Mesendoderm (in vitro differentiated cells): ENCODE measurements around the gene GSTM3.
A peak's percentile ranks its signal among the peaks of the same experiment; 100 is the strongest.

Experiments used
- DNase-seq: peaks from one replicate; pipeline ENCODE4 v3.0.0; 2013
- H2AK5ac ChIP-seq: 2 replicates; pipeline ENCODE4 v1.6.1; 2013; ENCODE audit warnings: low read length, inconsistent platforms
- H2BK120ac ChIP-seq: 2 replicates; pipeline ENCODE4 v1.6.1; 2013; ENCODE audit warnings: low read depth, mild to moderate bottlenecking, low read length, moderate library complexity, mixed read lengths
- H2BK15ac ChIP-seq: replicated peaks from 2 replicates; pipeline ENCODE4 v1.6.1; 2013; ENCODE audit warnings: low read depth, mild to moderate bottlenecking, moderate library complexity
- H2BK5ac ChIP-seq: 2 replicates; pipeline ENCODE4 v1.6.1; 2013; ENCODE audit warnings: low read length, inconsistent platforms
- H3K18ac ChIP-seq: 2 replicates; pipeline ENCODE4 v1.6.1; 2013; ENCODE audit warnings: mild to moderate bottlenecking, low read length, mixed read lengths
- H3K23ac ChIP-seq: one replicate; pipeline ENCODE4 v1.6.1; 2013; ENCODE audit warnings: low read length
- H3K27ac ChIP-seq: 2 replicates; pipeline ENCODE4 v1.5.1; 2013; ENCODE audit warnings: low read depth, mild to moderate bottlenecking, inconsistent platforms, low read length, moderate library complexity
- H3K27me3 ChIP-seq: 2 replicates; pipeline ENCODE4 v1.6.1; 2013; ENCODE audit warnings: low read length, control low read depth, mild to moderate bottlenecking, inconsistent platforms; ENCODE audit not compliant: insufficient read depth, poor library complexity
- H3K36me3 ChIP-seq: 2 replicates; pipeline ENCODE4 v1.6.1; 2013; ENCODE audit warnings: low read length, inconsistent platforms; ENCODE audit not compliant: control insufficient read depth, insufficient read depth
- H3K4ac ChIP-seq: one replicate; pipeline ENCODE4 v1.6.1; 2013; ENCODE audit warnings: low read depth, mild to moderate bottlenecking, low read length, moderate library complexity
- H3K4me1 ChIP-seq: 2 replicates; pipeline ENCODE4 v1.6.1; 2013; ENCODE audit warnings: low read depth, low read length, inconsistent platforms; ENCODE audit not compliant: control insufficient read depth
- H3K4me2 ChIP-seq: 2 replicates; pipeline ENCODE4 v1.6.1; 2013; ENCODE audit warnings: low read length
- H3K4me3 ChIP-seq: 2 replicates; pipeline ENCODE4 v1.5.1; 2013; ENCODE audit warnings: mild to moderate bottlenecking, low read length
- H3K56ac ChIP-seq: one replicate; pipeline ENCODE4 v1.6.1; 2013; ENCODE audit warnings: low read length
- H3K79me1 ChIP-seq: 2 replicates; pipeline ENCODE4 v1.6.1; 2013; ENCODE audit warnings: low read length, inconsistent platforms
- H3K79me2 ChIP-seq: 2 replicates; pipeline ENCODE4 v1.6.1; 2013; ENCODE audit warnings: mild to moderate bottlenecking, low read length; ENCODE audit not compliant: control insufficient read depth, insufficient read depth
- H3K9ac ChIP-seq: 2 replicates; pipeline ENCODE4 v1.6.1; 2013; ENCODE audit warnings: low read length, inconsistent platforms
- H4K5ac ChIP-seq: one replicate; pipeline ENCODE4 v1.6.1; 2013; ENCODE audit warnings: low read length
- H4K8ac ChIP-seq: one replicate; pipeline ENCODE4 v1.6.1; 2013; ENCODE audit warnings: low read depth, mild to moderate bottlenecking, control low read depth, low read length, moderate library complexity
- WGBS: extraction: QIAGEN DNeasy Blood & Tissue Kit; methylation state at CpG from one replicate; pipeline ENCODE4 v1.1.7; 2013; ENCODE audit warnings: low lambda C conversion rate, missing lambda C conversion rate; ENCODE audit not compliant: insufficient coverage; ENCODE audit errors: extremely low coverage; 5-methylcytosine and 5-hydroxymethylcytosine counted together

GSTM3 gene

GRCh38 chr1:109777436-109777835, 36.6 kb upstream of the GSTM3 start:
- Histone ChIP-seq H3K79me2 (no peaks in the 10 kb centered on the region), H3K9ac (no peak overlapping the region), H4K5ac (no peak overlapping the region), H2BK120ac (no peak overlapping the region), H3K4me2 (no peak overlapping the region), H3K27ac (no peak overlapping the region), H3K4ac (no peak overlapping the region), H3K18ac (no peak overlapping the region), H3K23ac (no peak overlapping the region), H3K27me3 (no peaks in the 10 kb centered on the region), H3K4me3 (no peak overlapping the region), H2BK5ac (no peak overlapping the region), H3K79me1 (no peaks in the 10 kb centered on the region), H2AK5ac (no peak overlapping the region), H4K8ac (no peak overlapping the region), H3K4me1 (no peaks in the 10 kb centered on the region), H2BK15ac (no peak overlapping the region), H3K56ac (peak overlapping the region; percentile 19), H3K36me3 (no peaks in the 10 kb centered on the region)
- no CpG with 5 or more reads among the region's 7 CpGs for WGBS
- DNase-seq, result no peak

- peak; percentile 89 for DNase-seq
- WGBS, result no CpG with 5 or more reads among the region's 4 CpGs
- H3K79me1 ChIP-seq, result no peaks in the 10 kb centered on the region
Observed at GRCh38 chr1:109776911-109777310, 36.1 kb upstream of the GSTM3 start.

GRCh38 chr1:109776206-109776835, 35.5 kb upstream of the GSTM3 start:
- WGBS, result no CpG with 5 or more reads among the region's 6 CpGs
- Histone ChIP-seq H3K27ac (no peak overlapping the region), H4K5ac (no peak overlapping the region), H3K79me2 (no peaks in the 10 kb centered on the region), H3K9ac (no peak overlapping the region), H2BK120ac (no peak overlapping the region), H3K4me1 (no peaks in the 10 kb centered on the region), H3K36me3 (no peaks in the 10 kb centered on the region), H3K18ac (no peak overlapping the region), H2AK5ac (no peak overlapping the region), H3K4me3 (no peak overlapping the region), H3K4me2 (no peak overlapping the region), H2BK15ac (no peak overlapping the region), H3K56ac (peak overlapping the region; percentile 58), H4K8ac (no peak overlapping the region), H3K4ac (no peak overlapping the region), H3K23ac (no peak overlapping the region), H3K79me1 (no peaks in the 10 kb centered on the region), H3K27me3 (no peaks in the 10 kb centered on the region), H2BK5ac (no peak overlapping the region)
- no peak for DNase-seq

More at GRCh38 chr1:109776911-109777310, 36.1 kb upstream of the GSTM3 start:
- Histone ChIP-seq H3K56ac (peak overlapping the region; percentile 19), H2BK5ac (no peak overlapping the region), H3K27ac (no peak overlapping the region), H3K4me2 (no peak overlapping the region), H3K23ac (no peak overlapping the region), H3K27me3 (no peaks in the 10 kb centered on the region), H3K36me3 (no peaks in the 10 kb centered on the region), H2BK15ac (no peak overlapping the region), H3K79me2 (no peaks in the 10 kb centered on the region), H2BK120ac (no peak overlapping the region), H3K18ac (no peak overlapping the region), H4K5ac (no peak overlapping the region), H3K4me1 (no peaks in the 10 kb centered on the region), H2AK5ac (no peak overlapping the region), H3K4ac (no peak overlapping the region), H3K9ac (no peak overlapping the region), H3K4me3 (no peak overlapping the region), H4K8ac (no peak overlapping the region)

- H2BK120ac ChIP-seq, result no peak overlapping the region
- no peak overlapping the region for H3K4ac ChIP-seq
- no peaks in the 10 kb centered on the region for H3K27me3 ChIP-seq
- no peak overlapping the region for H2AK5ac ChIP-seq
- no peak overlapping the region for H3K56ac ChIP-seq
- no peak overlapping the region for H3K4me2 ChIP-seq
- no peak overlapping the region for H4K5ac ChIP-seq
- no peaks in the 10 kb centered on the region for H3K79me1 ChIP-seq
- no peaks in the 10 kb centered on the region for H3K79me2 ChIP-seq
- WGBS, result no CpG with 5 or more reads among the region's 1 CpG
- no peak for DNase-seq
- no peak overlapping the region for H3K9ac ChIP-seq
- no peak overlapping the region for H3K4me3 ChIP-seq
- H3K4me1 ChIP-seq, result no peaks in the 10 kb centered on the region
- no peak overlapping the region for H2BK5ac ChIP-seq
- no peak overlapping the region for H3K23ac ChIP-seq
- H3K18ac ChIP-seq, result no peak overlapping the region
- H3K27ac ChIP-seq, result no peak overlapping the region
- H4K8ac ChIP-seq, result no peak overlapping the region
- H2BK15ac ChIP-seq, result no peak overlapping the region
- no peaks in the 10 kb centered on the region for H3K36me3 ChIP-seq
Observed at GRCh38 chr1:109775398-109775797, 34.6 kb upstream of the GSTM3 start.

GRCh38 chr1:109773900-109774485, 33.2 kb upstream of the GSTM3 start:
- no peak overlapping the region for H3K27ac ChIP-seq
- H2BK15ac ChIP-seq, result no peak overlapping the region
- no peak overlapping the region for H3K4ac ChIP-seq
- no peaks in the 10 kb centered on the region for H3K79me1 ChIP-seq
- H3K23ac ChIP-seq, result no peak overlapping the region
- H2BK5ac ChIP-seq, result no peak overlapping the region
- no peak overlapping the region for H3K18ac ChIP-seq
- no peaks in the 10 kb centered on the region for H3K36me3 ChIP-seq
- no peak overlapping the region for H3K4me3 ChIP-seq
- no peak for DNase-seq
- no peaks in the 10 kb centered on the region for H3K27me3 ChIP-seq
- WGBS, result no CpG with 5 or more reads among the region's 6 CpGs
- no peak overlapping the region for H2AK5ac ChIP-seq
- H3K79me2 ChIP-seq, result no peaks in the 10 kb centered on the region
- H3K56ac ChIP-seq, result no peak overlapping the region
- H2BK120ac ChIP-seq, result no peak overlapping the region
- no peak overlapping the region for H3K9ac ChIP-seq
- no peak overlapping the region for H4K8ac ChIP-seq
- no peaks in the 10 kb centered on the region for H3K4me1 ChIP-seq
- no peak overlapping the region for H4K5ac ChIP-seq
- no peak overlapping the region for H3K4me2 ChIP-seq
